ENCODE results near the gene PKP4. TPM values are rescaled to one million over a fixed set of nuclear protein-coding genes. Genes with fewer than 3 reads are reported as not detected.

PKP4 gene
- total RNA-seq, 1 experiment from 2014 or later: 52.0 TPM

DNA sequence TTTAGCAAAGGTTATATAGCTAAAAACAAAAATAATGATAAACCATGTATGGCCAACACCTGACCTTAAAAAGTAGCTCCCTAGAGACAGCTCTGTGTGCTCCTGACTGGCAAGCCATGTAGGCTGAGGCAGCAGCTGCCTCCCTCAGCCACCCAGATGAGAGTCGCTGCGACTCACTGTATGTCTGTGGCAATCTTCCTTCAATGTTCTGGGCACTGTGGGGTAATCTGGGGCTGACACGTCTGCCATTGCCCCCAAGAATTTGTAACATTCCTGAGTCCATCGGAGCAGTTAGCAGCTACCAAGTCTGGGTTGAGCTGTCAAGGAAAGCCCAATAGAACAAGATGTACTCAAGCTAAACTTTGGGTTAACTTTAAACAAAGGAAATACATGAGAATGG, 232.0 kb downstream of the PKP4 start:
- Mint-ChIP-seq H3K4me1 (peaks cover 9 to 14% of the 10 kb centered on the region in 2 experiments), H3K4me3 (no peak overlapping the region), H3K36me3 (ENCODE audit: insufficient read depth in 1 of 3, low read depth in 3 of 3) (no peaks in the 10 kb centered on the region), H3K27me3 (ENCODE audit: low read depth) (no peaks in the 10 kb centered on the region; the same call in none of the 2 replicates), H3K9me3 (no peaks in the 10 kb centered on the region), H3K27ac (no peak overlapping the region; a peak in 1 of 7 replicates)
- TF ChIP-seq, protein P1, sequence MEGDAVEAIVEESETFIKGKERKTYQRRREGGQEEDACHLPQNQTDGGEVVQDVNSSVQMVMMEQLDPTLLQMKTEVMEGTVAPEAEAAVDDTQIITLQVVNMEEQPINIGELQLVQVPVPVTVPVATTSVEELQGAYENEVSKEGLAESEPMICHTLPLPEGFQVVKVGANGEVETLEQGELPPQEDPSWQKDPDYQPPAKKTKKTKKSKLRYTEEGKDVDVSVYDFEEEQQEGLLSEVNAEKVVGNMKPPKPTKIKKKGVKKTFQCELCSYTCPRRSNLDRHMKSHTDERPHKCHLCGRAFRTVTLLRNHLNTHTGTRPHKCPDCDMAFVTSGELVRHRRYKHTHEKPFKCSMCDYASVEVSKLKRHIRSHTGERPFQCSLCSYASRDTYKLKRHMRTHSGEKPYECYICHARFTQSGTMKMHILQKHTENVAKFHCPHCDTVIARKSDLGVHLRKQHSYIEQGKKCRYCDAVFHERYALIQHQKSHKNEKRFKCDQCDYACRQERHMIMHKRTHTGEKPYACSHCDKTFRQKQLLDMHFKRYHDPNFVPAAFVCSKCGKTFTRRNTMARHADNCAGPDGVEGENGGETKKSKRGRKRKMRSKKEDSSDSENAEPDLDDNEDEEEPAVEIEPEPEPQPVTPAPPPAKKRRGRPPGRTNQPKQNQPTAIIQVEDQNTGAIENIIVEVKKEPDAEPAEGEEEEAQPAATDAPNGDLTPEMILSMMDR (conservative IDR thresholded peaks at IDR 0.05): no peak
- Histone ChIP-seq H3K4me1 (ENCODE audit: insufficient read depth, low read length) (no peaks in the 10 kb centered on the region; the same call in 1 of the 2 replicates), H3K27ac (ENCODE audit: insufficient read length, low read depth, low read length) (no peak overlapping the region), H2AFZ (ENCODE audit: low read length) (no peak overlapping the region), H4K8ac (replicated peaks; ENCODE audit: insufficient read length, low read depth, low read length) (no peak overlapping the region), H3K9me3 (ENCODE audit: control insufficient read depth, low read depth, low read length) (no peaks in the 10 kb centered on the region), H3T11ph (ENCODE audit: low read length) (no peak overlapping the region), H2BK15ac (ENCODE audit: low read depth, low read length) (no peak overlapping the region), H3K79me2 (ENCODE audit: insufficient read depth, low read length) (no peaks in the 10 kb centered on the region), H2BK120ac (ENCODE audit: low read depth, low read length, poor library complexity, severe bottlenecking) (no peak overlapping the region), H4K20me1 (ENCODE audit: control insufficient read depth, insufficient read depth, insufficient read length) (no peaks in the 10 kb centered on the region), H2BK20ac (ENCODE audit: low read depth, low read length, poor library complexity, severe bottlenecking) (no peak overlapping the region), H3K23ac (ENCODE audit: insufficient read length, low read depth, low read length) (no peak overlapping the region), H2BK5ac (ENCODE audit: insufficient read length, low read length) (no peak overlapping the region), H3K79me1 (ENCODE audit: insufficient read depth, low read depth, low read length, poor library complexity, severe bottlenecking) (no peaks in the 10 kb centered on the region), H3K4ac (ENCODE audit: low read depth, low read length) (no peak overlapping the region), H4K5ac (ENCODE audit: insufficient read length, low read depth, low read length) (no peak overlapping the region), H2BK12ac (ENCODE audit: insufficient read length, low read depth, low read length) (no peak overlapping the region), H3K18ac (ENCODE audit: insufficient read length, low read depth, low read length) (no peak overlapping the region), H3K9ac (ENCODE audit: extremely low read depth, insufficient read length, low read length) (no peak overlapping the region), H3K27me3 (ENCODE audit: insufficient read depth, low read length) (no peaks in the 10 kb centered on the region), H3K14ac (ENCODE audit: insufficient read depth, low read length) (no peak overlapping the region), H4K91ac (ENCODE audit: insufficient read length, low read depth, low read length) (no peak overlapping the region), H3K4me2 (ENCODE audit: insufficient read depth, insufficient read length, low read length) (no peak overlapping the region), H2AK5ac (ENCODE audit: insufficient read length, low read length) (no peak overlapping the region), H3K23me2 (ENCODE audit: insufficient read length, low read depth, low read length, poor library complexity, severe bottlenecking) (no peaks in the 10 kb centered on the region), H3K56ac (ENCODE audit: insufficient read length, low read depth, low read length) (no peak overlapping the region)
- no peak for DNase-seq
- WGBS (ENCODE audit: extremely low coverage, insufficient read length, low lambda C conversion rate): no CpG with 5 or more reads among the region's 4 CpGs
